ENCODE data around the gene ASPSCR1.

The ASPSCR1 gene

DNA sequence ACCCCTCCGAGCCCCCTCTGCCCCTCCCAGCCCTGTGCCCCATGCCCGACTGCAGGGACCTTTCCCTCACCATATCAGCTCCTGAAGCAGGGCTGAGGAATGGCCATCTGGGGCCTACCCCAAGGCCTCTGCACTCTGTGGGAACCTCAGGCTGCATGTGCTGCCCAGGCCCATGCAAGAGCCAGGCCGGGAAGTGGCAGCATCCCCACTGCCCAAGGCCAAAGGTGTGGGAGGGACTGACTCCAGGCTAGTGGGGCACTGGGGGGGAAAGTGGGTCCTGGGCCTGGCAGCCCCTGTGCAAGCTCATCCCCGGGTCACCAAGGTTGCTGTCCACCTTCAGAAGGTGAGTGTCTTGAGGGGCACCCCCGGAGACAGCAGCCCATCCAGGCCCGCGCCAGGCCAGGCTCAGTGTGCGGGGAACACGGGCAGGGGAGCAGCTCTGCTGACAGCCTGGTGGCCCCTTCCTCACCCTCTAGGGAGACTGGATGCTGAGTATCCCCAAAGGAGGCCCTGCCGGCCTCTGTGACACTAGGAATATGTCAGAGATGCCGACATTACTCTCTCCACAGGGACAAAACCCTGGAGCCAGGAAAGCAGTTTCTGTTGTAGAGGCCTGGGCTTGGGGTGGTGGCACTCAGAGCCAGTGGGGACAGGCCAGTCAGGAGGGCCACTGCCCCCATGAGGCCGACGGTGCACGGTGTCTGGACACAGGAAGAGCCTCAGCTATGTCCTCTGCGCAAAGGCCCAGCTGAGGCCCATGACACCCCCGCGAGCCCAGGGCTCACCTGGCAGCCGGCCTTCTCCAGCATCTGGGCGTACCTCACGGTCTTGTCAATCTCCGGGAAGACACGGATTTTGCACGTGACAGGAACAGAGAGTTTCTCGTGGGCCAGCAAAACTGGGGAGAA lies 84.9 kb downstream of the ASPSCR1 start:
- H3K4me3 ChIP-seq (replicated peaks; ENCODE audit: low read depth, low read length), result no peak overlapping the region
- no peak for DNase-seq (ENCODE audit: low read depth)
- TF ChIP-seq, protein P1, sequence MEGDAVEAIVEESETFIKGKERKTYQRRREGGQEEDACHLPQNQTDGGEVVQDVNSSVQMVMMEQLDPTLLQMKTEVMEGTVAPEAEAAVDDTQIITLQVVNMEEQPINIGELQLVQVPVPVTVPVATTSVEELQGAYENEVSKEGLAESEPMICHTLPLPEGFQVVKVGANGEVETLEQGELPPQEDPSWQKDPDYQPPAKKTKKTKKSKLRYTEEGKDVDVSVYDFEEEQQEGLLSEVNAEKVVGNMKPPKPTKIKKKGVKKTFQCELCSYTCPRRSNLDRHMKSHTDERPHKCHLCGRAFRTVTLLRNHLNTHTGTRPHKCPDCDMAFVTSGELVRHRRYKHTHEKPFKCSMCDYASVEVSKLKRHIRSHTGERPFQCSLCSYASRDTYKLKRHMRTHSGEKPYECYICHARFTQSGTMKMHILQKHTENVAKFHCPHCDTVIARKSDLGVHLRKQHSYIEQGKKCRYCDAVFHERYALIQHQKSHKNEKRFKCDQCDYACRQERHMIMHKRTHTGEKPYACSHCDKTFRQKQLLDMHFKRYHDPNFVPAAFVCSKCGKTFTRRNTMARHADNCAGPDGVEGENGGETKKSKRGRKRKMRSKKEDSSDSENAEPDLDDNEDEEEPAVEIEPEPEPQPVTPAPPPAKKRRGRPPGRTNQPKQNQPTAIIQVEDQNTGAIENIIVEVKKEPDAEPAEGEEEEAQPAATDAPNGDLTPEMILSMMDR (IDR thresholded peaks at IDR 0.05; ENCODE audit: low read length, missing control alignments), result no peak

DNA sequence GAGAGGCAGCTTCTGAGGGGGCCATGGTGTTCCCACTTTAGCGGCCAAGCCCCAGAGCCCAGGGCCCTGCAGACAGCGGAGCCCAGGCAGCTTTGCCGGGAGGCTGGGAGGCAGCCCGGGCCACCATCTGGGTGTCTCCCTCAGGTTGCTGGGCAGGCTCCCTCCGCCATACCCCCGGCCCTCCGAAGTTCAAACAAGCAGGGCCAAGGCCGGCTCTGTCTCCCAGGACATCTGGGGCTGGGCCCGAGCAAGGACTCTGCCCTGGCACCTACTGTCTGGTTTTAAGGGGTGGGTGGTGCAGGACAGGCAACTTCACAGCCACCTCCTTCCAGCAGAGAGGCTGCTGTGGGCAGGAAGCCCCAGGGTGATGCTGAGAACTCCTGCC lies 85.5 kb downstream of the ASPSCR1 start:
- DNase-seq (ENCODE audit: low read depth), result no peak
- TF ChIP-seq, protein P1 (IDR thresholded peaks at IDR 0.05; ENCODE audit: low read length, missing control alignments), result no peak

DNA sequence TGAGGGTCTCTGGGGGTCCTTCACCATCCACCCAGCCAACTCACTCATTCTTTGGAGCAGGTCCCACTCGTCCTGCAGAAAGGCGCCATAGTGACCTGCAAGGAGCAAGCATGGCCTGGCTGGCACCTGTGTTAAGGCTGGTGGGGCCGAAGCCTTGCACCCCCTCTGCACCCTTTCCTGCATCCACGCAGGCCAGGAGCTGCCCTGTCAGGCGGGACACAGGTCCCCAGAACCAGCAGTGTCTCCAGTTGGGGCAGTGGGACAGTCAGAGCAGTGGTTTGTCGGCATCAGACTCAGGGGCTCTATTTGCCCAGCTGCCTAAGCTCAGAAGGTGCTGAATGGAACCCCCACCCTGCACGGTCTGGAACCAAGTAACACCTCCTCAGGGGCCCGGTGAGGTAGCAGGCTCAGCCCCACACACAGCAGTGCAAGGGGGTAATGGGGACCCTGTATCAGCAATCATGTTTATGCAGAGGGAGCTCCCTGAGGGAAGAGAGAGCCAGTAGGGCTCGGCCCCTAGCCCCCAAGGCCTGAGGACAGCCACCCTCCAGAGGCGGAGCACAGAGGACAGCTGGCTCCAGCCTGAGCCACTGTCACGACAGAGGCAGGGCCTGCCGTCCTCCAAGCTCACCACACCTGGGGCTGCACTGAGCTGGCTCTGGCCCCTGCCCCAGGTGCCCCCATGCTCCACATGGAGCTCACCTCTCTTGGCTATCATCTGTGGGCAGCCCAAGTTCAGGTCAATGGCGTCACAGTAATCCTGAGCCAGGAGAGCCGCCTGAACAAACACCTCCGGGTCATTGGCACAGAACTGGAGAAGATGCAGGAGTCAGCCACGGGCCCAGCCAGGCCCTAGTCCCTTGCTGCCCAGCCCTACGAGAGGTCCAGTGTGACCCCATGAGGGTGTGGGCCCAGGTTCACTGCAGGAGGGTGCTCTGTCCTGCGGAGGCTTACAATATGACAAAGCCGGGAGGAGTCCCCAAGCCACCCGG lies 86.3 kb downstream of the ASPSCR1 start:
- TF ChIP-seq, protein P1 (IDR thresholded peaks at IDR 0.05; ENCODE audit: low read length, missing control alignments), result no peak
- H3K4me3 ChIP-seq (replicated peaks; ENCODE audit: low read depth, low read length), result no peak overlapping the region
- DNase-seq (ENCODE audit: low read depth), result no peak

More for the DNA sequence above, 85.5 kb downstream of the ASPSCR1 start:
- H3K4me3 ChIP-seq (replicated peaks; ENCODE audit: low read depth, low read length), result no peak overlapping the region

DNA sequence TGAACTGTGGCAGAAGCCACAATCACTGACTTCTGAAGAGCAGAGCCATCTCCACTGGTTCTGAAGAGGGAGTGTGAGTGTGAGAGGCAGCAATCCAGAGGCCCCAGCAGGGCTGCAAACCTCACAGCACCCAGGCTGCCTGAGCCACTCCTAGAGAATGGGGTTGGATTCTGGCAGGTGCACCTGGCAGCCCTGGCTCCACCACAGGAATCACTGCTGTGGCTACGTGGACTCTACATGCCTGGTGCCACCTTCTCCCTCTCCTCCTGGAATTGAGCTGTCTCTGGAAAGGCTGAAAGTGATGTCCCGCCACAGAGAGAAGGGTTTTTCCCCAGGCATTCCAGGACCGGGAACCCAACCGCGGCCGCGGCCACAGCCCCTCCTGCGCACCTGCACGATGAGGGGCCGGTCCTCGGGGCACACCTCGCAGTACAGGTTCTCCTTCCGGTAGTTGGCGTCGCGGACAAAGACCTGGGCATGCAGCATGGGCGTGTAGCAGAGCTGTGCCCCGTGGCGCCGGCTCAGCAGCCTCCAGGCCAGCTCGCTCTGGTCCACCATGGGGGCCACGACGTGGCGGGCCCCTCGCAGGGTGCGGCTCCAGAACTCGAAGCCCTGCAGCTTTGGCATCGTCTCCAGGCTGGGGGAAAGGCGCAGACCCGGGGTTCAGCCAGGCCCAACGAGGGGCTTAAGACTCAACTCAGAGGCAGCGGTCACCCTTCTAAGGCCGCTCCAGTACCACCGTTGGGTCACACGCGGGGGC lies 87.2 kb downstream of the ASPSCR1 start:
- peak overlapping the region; percentile 73 for H3K4me3 ChIP-seq (replicated peaks; ENCODE audit: low read depth, low read length)
- TF ChIP-seq, protein P1 (IDR thresholded peaks at IDR 0.05; ENCODE audit: low read length, missing control alignments), result no peak
- DNase-seq (ENCODE audit: low read depth), result no peak

DNA sequence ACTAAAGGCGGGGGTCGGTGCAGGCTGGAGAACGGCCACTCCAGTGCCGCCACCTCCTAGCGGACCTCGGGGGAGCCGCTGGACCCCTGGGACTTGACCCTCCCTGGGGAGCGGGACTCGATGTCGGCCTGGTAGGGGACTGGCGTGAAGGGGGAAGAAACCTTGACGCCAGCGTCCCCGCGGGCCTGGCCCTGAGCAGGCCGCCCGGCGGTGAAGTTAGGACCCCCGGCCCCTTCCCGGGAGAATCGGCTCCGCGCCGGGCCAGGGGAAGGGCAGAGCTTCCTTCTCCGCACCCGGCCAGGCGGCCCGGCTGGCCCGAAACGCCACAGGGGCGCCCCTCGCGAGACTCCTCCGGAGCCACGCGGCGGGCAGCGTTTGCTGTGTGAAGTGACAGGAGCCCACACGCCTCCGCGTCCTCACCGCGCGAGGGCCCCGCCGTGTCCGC lies 87.8 kb downstream of the ASPSCR1 start:
- DNase-seq (ENCODE audit: low read depth), result peak; percentile 31
- H3K4me3 ChIP-seq (replicated peaks; ENCODE audit: low read depth, low read length), result peak overlapping the region; percentile 73
- TF ChIP-seq, protein P1 (IDR thresholded peaks at IDR 0.05; ENCODE audit: low read length, missing control alignments), result no peak

DNA sequence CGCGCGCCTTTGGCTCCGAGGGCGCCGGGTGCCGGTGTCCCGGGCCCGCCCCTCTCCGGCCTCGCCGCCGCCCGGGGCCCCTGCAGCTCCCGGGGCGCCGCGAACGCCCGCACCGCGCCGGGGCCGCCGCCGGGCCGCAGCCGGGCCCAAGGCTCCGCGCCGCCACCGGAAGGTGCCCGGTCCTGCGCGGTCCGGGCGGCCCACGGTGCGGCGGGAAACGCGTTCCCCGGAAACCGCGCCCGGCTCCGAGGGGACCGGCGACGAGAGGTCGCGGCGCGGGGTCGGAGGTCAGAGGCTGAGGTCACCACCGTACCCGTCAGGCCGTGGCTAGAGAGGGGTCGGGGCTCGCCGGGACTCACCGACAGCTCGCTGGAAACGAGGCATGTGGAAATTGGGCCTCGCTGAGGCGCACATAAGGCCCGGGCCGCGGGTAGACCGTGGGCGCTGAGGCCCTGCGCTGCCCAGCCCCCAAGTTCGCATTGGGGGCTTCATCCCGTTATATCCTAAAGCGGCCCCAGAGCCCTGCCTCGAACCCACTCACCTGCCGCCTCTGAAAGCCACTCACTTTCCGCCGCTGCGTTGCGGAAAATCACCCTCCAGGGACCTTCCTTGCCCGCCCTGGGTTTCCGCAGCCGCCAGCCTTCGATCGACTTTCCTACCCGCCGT lies 88.3 kb downstream of the ASPSCR1 start, which contains the start of gene DUS1L:
TSS of gene DUS1L (minus strand) at position 167 of the 666 bp plus-strand sequence. CDS start 745 bp downstream, outside the sequence.
- peak within 1 kb of the TSS; percentile 73 for H3K4me3 ChIP-seq (replicated peaks; ENCODE audit: low read depth, low read length)
- TF ChIP-seq, protein P1 (IDR thresholded peaks at IDR 0.05; ENCODE audit: low read length, missing control alignments), result no peak
- DNase-seq (ENCODE audit: low read depth), result peak; percentile 58
